ENCODE results near the gene GDI1.

The GDI1 gene

GRCh38 chrX:154483325-154483724, 46.4 kb downstream of the GDI1 start:
- DNase-seq = no peak

GRCh38 chrX:154484255-154485149, 47.5 kb downstream of the GDI1 start:
- no peak for DNase-seq

DNA sequence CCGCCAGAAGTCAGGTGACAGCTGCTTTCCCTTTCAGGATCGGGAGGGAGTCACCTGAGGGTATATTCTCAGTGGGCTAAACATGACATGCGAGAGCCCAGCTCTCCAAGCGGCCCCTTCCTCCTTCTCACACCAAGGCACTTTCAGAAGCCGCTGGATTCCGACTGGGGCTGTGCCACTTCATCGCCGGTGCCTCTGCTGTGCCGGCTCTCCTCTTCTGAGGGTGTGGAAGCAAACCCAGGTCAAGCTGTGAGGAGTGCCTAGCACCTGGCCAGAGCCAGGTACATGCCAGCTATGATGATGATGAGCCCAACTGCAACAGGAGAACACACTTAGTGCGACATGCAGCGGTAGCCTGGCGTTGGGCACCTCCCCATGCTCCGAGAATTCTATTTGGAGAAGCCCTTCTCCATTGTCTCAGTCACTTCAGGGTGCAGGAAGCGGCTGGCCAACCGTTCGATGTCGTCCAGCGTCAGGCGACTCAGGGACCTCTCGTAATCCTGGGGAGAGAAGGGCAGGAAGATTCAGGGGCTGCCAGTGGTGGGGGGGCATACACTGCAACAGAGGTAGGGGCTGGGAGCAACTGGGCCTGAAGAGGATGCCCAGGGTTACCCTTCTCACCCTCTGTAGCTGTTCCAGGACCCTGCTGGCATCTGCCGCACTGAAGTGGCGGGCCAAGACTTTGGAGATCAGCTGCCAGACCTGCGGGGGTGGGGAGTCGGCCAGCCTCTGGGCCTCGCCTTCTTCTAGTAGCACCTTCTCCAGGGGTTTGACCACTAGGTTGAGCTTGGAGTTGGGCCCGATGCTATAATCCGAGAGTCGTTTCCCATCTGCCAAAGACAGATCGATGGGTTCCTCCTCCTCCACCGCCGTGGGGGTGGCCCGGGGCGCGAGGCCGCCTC, 48.4 kb downstream of the GDI1 start:
- DNase-seq = no peak

- no peak for DNase-seq
Measured at GRCh38 chrX:154486052-154486395, 49.1 kb downstream of the GDI1 start.

DNA sequence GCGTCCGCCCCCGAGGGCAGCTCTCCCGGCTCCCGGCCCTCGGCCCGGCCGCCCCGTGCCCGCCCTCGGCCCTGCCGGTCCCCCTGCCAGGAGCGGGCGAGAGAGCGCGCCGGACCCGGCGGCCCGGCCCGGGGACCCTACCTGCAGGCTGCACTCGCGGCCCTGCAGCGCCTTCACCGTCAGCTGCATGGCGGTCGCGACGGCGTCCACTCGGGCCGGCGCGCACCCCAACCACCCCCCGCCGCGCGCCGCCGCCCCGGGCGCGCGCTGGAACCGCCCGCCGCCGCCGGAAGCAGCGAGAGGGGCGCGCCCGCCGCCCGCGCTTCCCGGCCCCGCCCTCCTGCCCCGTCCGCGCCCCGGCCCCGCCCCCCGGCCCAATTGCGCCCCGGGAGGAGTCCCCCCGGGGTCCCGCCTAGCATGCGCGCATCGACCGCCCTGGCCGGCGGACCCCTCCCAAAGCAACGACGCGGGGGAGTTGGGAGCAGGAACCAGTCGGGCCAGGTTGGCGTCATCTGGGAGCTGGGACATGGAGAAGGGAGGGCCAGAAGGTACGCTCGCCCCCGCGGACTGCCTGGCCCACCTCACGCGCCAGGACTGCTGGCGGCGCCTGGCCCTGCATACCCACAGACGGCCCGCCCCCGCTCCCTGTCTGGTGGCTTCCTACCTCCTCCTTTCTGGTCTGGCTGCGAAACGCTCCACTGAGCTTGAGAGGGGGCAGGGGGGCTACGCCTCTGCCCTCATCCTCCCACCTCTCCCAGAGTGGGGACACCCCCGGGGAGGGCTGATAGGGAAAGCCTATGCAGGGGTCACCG, 49.6 kb downstream of the GDI1 start, which contains the start of gene UBL4A:
Gene UBL4A (minus strand): TSS at position 220 of the 812 bp plus-strand sequence. CDS start 31 bp downstream, at position 189.
- peak; percentile 47 for DNase-seq

- no peak for DNase-seq
Measured at GRCh38 chrX:154487518-154488290, 50.8 kb downstream of the GDI1 start.

GRCh38 chrX:154488336-154489075, 51.6 kb downstream of the GDI1 start:
- no peak for DNase-seq

DNA sequence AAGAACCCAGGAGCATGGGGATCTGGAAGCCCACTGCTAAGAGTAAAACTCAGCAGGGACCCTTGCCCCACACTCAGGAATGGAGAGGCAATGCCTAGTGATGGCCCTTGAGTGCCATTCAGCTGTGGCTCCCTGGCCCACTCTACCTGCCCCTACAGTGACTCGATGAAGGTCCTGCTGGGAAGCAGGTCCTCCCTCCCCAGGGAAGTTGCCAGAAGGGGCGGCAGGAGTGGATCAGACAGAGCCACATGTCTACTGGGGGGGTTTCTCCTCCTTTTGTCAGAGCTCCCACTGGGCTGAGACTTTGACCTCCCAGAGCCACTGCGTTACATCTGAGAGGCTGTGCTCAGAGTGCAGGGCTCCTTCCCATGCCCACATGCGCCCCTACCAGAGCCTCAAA, 52.2 kb downstream of the GDI1 start:
- DNase-seq = no peak

- peak; percentile 50 for DNase-seq
Measured at GRCh38 chrX:154490021-154490413, 53.1 kb downstream of the GDI1 start.

DNA sequence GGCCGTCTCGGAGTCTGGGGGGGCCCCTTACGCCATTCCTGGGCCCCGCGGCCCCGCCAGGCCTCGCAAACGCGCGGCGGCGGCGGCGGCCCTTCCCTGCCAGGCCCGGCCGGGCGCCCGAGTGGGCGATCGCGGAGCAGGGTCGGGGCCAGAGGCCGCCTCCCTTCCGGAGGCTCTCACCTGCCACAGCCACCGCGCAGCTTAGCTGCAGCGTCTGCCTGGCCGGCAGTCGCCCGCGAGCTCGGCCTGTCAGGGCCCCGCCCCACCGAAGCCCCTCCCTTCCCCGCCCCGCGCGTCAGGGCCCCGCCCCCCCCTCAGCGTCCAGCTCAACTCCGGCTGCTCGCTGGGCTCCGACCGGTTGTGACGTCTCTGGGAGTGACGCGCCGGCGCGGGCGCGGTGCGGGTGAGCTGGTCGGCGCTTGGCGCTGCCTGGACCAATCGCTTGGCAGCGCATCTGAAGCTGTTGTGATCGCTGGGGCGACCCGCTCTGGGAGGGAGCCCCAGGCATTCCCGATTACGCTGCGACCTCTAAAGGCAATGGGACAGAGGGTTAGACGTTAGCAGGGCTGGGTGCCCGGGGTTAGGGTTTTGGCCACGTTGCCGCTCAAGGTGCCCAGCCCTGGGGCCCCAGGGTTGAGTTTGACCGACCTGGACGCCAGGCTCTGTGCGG, 53.6 kb downstream of the GDI1 start, which contains the start of gene SLC10A3:
Gene SLC10A3 (minus strand): TSS at position 216 of the 670 bp plus-strand sequence. CDS start 1,689 bp downstream, outside the sequence.
- DNase-seq = peak; percentile 93

Measured in fibroblast of skin of abdomen (primary cell).